ENCODE results near the gene PIK3CG.

The PIK3CG gene

GRCh38 chr7:106868364-106868763 lies 3.3 kb downstream of the PIK3CG start:
- H3K23ac ChIP-seq (ENCODE audit: low read length in 2 of 2), result no peak overlapping the region
- H3K4me2 ChIP-seq (ENCODE audit: low read length, poor library complexity, severe bottlenecking), result no peak overlapping the region
- H2BK5ac ChIP-seq (ENCODE audit: low read depth, low read length, poor library complexity, severe bottlenecking), result no peak overlapping the region
- H4K91ac ChIP-seq (ENCODE audit: low read length), result no peak overlapping the region
- 98% methylated on average over 20 of the region's 20 CpGs for WGBS
- H2BK12ac ChIP-seq (ENCODE audit: low read length in 2 of 2), result no peak overlapping the region
- H3K14ac ChIP-seq (ENCODE audit: low read length in 2 of 2), result no peak overlapping the region
- no peak for DNase-seq
- H3K36me3 ChIP-seq (ENCODE audit: control insufficient read depth in 1 of 2, insufficient read depth in 2 of 2, low read depth in 1 of 2, low read length in 2 of 2), result peaks cover 0 to 3% of the 10 kb centered on the region in 2 experiments
- H3K9ac ChIP-seq (ENCODE audit: low read length), result no peak overlapping the region
- no peaks in the 10 kb centered on the region for H3K79me1 ChIP-seq (replicated peaks; ENCODE audit: low read length, poor library complexity, severe bottlenecking)
- H3K27me3 ChIP-seq (ENCODE audit: control insufficient read depth in 1 of 2, insufficient read depth in 1 of 2, low read length in 2 of 2), result no peaks in the 10 kb centered on the region
- no peak overlapping the region for H3K27ac ChIP-seq (ENCODE audit: low read length, poor library complexity, severe bottlenecking)
- H2BK15ac ChIP-seq (ENCODE audit: low read depth, poor library complexity, severe bottlenecking), result no peak overlapping the region
- no peak overlapping the region for H2BK120ac ChIP-seq (ENCODE audit: low read depth, low read length)
- no peaks in the 10 kb centered on the region for H3K4me1 ChIP-seq (ENCODE audit: control insufficient read depth, insufficient read depth, low read depth, low read length)
- no peak overlapping the region for H2AK5ac ChIP-seq (ENCODE audit: low read length, severe bottlenecking)
- no peaks in the 10 kb centered on the region for H3K9me3 ChIP-seq (ENCODE audit: control insufficient read depth, low read length)
- H2AFZ ChIP-seq (ENCODE audit: low read depth, low read length), result no peak overlapping the region
- H3K4ac ChIP-seq (ENCODE audit: low read depth in 1 of 2, low read length in 2 of 2), result no peak overlapping the region
- H4K8ac ChIP-seq (ENCODE audit: low read length), result no peak overlapping the region
- H3K4me3 ChIP-seq (ENCODE audit: insufficient read depth in 1 of 2, low read depth in 1 of 2, low read length in 2 of 2), result no peak overlapping the region
- H3K18ac ChIP-seq (ENCODE audit: low read depth in 1 of 2, low read length in 2 of 2), result no peak overlapping the region

- Histone ChIP-seq H3K14ac (ENCODE audit: low read length in 2 of 2) (no peak overlapping the region), H2BK120ac (ENCODE audit: low read depth, low read length) (no peak overlapping the region), H3K4me3 (ENCODE audit: insufficient read depth in 1 of 2, low read depth in 1 of 2, low read length in 2 of 2) (no peak overlapping the region), H3K23ac (ENCODE audit: low read length in 2 of 2) (no peak overlapping the region), H3K9ac (ENCODE audit: low read length) (no peak overlapping the region), H2AK5ac (ENCODE audit: low read length, severe bottlenecking) (no peak overlapping the region), H3K9me3 (ENCODE audit: control insufficient read depth, low read length) (no peaks in the 10 kb centered on the region), H3K27me3 (ENCODE audit: control insufficient read depth in 1 of 2, insufficient read depth in 1 of 2, low read length in 2 of 2) (no peaks in the 10 kb centered on the region), H2AFZ (ENCODE audit: low read depth, low read length) (no peak overlapping the region), H4K8ac (ENCODE audit: low read length) (no peak overlapping the region), H2BK12ac (ENCODE audit: low read length in 2 of 2) (no peak overlapping the region), H3K27ac (ENCODE audit: low read length, poor library complexity, severe bottlenecking) (no peak overlapping the region), H3K4me2 (ENCODE audit: low read length, poor library complexity, severe bottlenecking) (no peak overlapping the region), H3K4ac (ENCODE audit: low read depth in 1 of 2, low read length in 2 of 2) (no peak overlapping the region), H2BK15ac (ENCODE audit: low read depth, poor library complexity, severe bottlenecking) (no peak overlapping the region), H3K18ac (ENCODE audit: low read depth in 1 of 2, low read length in 2 of 2) (no peak overlapping the region), H3K79me1 (replicated peaks; ENCODE audit: low read length, poor library complexity, severe bottlenecking) (no peaks in the 10 kb centered on the region), H3K36me3 (ENCODE audit: control insufficient read depth in 1 of 2, insufficient read depth in 2 of 2, low read depth in 1 of 2, low read length in 2 of 2) (peaks cover 0 to 3% of the 10 kb centered on the region in 2 experiments), H2BK5ac (ENCODE audit: low read depth, low read length, poor library complexity, severe bottlenecking) (no peak overlapping the region), H4K91ac (ENCODE audit: low read length) (no peak overlapping the region), H3K4me1 (ENCODE audit: control insufficient read depth, insufficient read depth, low read depth, low read length) (no peaks in the 10 kb centered on the region)
- DNase-seq, result no peak
- WGBS, result 100% methylated on average over 1 of the region's 1 CpG
Observed at GRCh38 chr7:106869954-106870353, 4.9 kb downstream of the PIK3CG start.

GRCh38 chr7:106870528-106870927 lies 5.4 kb downstream of the PIK3CG start:
- no peak overlapping the region for H2BK15ac ChIP-seq (ENCODE audit: low read depth, poor library complexity, severe bottlenecking)
- no peak overlapping the region for H3K18ac ChIP-seq (ENCODE audit: low read depth in 1 of 2, low read length in 2 of 2)
- no peak overlapping the region for H2BK5ac ChIP-seq (ENCODE audit: low read depth, low read length, poor library complexity, severe bottlenecking)
- no peaks in the 10 kb centered on the region for H3K27me3 ChIP-seq (ENCODE audit: control insufficient read depth in 1 of 2, insufficient read depth in 1 of 2, low read length in 2 of 2)
- H3K4ac ChIP-seq (ENCODE audit: low read depth in 1 of 2, low read length in 2 of 2), result no peak overlapping the region
- H4K8ac ChIP-seq (ENCODE audit: low read length), result no peak overlapping the region
- no peak overlapping the region for H2BK120ac ChIP-seq (ENCODE audit: low read depth, low read length)
- H3K4me1 ChIP-seq (ENCODE audit: control insufficient read depth, insufficient read depth, low read depth, low read length), result no peaks in the 10 kb centered on the region
- no peak for DNase-seq
- no peak overlapping the region for H3K9ac ChIP-seq (ENCODE audit: low read length)
- H2BK12ac ChIP-seq (ENCODE audit: low read length in 2 of 2), result no peak overlapping the region
- no peaks in the 10 kb centered on the region for H3K79me1 ChIP-seq (replicated peaks; ENCODE audit: low read length, poor library complexity, severe bottlenecking)
- H3K27ac ChIP-seq (ENCODE audit: low read length, poor library complexity, severe bottlenecking), result no peak overlapping the region
- no peak overlapping the region for H4K91ac ChIP-seq (ENCODE audit: low read length)
- H3K4me2 ChIP-seq (ENCODE audit: low read length, poor library complexity, severe bottlenecking), result no peak overlapping the region
- WGBS, result no CpG with 5 or more reads among the region's 3 CpGs
- no peak overlapping the region for H3K4me3 ChIP-seq (ENCODE audit: insufficient read depth in 1 of 2, low read depth in 1 of 2, low read length in 2 of 2)
- H3K23ac ChIP-seq (ENCODE audit: low read length in 2 of 2), result no peak overlapping the region
- H2AK5ac ChIP-seq (ENCODE audit: low read length, severe bottlenecking), result no peak overlapping the region
- no peak overlapping the region for H2AFZ ChIP-seq (ENCODE audit: low read depth, low read length)
- no peak overlapping the region for H3K14ac ChIP-seq (ENCODE audit: low read length in 2 of 2)
- H3K9me3 ChIP-seq (ENCODE audit: control insufficient read depth, low read length), result no peaks in the 10 kb centered on the region
- peaks cover 0 to 3% of the 10 kb centered on the region in 2 experiments for H3K36me3 ChIP-seq (ENCODE audit: control insufficient read depth in 1 of 2, insufficient read depth in 2 of 2, low read depth in 1 of 2, low read length in 2 of 2)

GRCh38 chr7:106870983-106871410 lies 5.9 kb downstream of the PIK3CG start:
- Histone ChIP-seq H3K9me3 (ENCODE audit: control insufficient read depth, low read length) (no peaks in the 10 kb centered on the region), H2AFZ (ENCODE audit: low read depth, low read length) (no peak overlapping the region), H2BK15ac (ENCODE audit: low read depth, poor library complexity, severe bottlenecking) (no peak overlapping the region), H3K4me2 (ENCODE audit: low read length, poor library complexity, severe bottlenecking) (no peak overlapping the region), H3K27me3 (ENCODE audit: control insufficient read depth in 1 of 2, insufficient read depth in 1 of 2, low read length in 2 of 2) (no peaks in the 10 kb centered on the region), H4K8ac (ENCODE audit: low read length) (no peak overlapping the region), H3K36me3 (ENCODE audit: control insufficient read depth in 1 of 2, insufficient read depth in 2 of 2, low read depth in 1 of 2, low read length in 2 of 2) (peaks cover 0 to 3% of the 10 kb centered on the region in 2 experiments), H3K23ac (ENCODE audit: low read length in 2 of 2) (no peak overlapping the region), H3K4me3 (ENCODE audit: insufficient read depth in 1 of 2, low read depth in 1 of 2, low read length in 2 of 2) (no peak overlapping the region), H3K18ac (ENCODE audit: low read depth in 1 of 2, low read length in 2 of 2) (no peak overlapping the region), H3K79me1 (replicated peaks; ENCODE audit: low read length, poor library complexity, severe bottlenecking) (no peaks in the 10 kb centered on the region), H2BK120ac (ENCODE audit: low read depth, low read length) (no peak overlapping the region), H4K91ac (ENCODE audit: low read length) (no peak overlapping the region), H2BK12ac (ENCODE audit: low read length in 2 of 2) (no peak overlapping the region), H3K14ac (ENCODE audit: low read length in 2 of 2) (no peak overlapping the region), H3K27ac (ENCODE audit: low read length, poor library complexity, severe bottlenecking) (no peak overlapping the region), H3K9ac (ENCODE audit: low read length) (no peak overlapping the region), H3K4me1 (ENCODE audit: control insufficient read depth, insufficient read depth, low read depth, low read length) (no peaks in the 10 kb centered on the region), H2BK5ac (ENCODE audit: low read depth, low read length, poor library complexity, severe bottlenecking) (no peak overlapping the region), H2AK5ac (ENCODE audit: low read length, severe bottlenecking) (no peak overlapping the region), H3K4ac (ENCODE audit: low read depth in 1 of 2, low read length in 2 of 2) (no peak overlapping the region)
- 100% methylated on average over 1 of the region's 1 CpG for WGBS
- peak; percentile 71 for DNase-seq
